NCI-H146 treated with DMSO at 0.1 percent for 48 hours (cell line): Measurements from ENCODE around the gene ZNF723.
"Not testable (repeated sequence)": the region's sequence is repeated elsewhere in the genome, so short reads cannot be mapped to it uniquely, and the experiment has no call there.

Source experiments
- DNase-seq: peaks from one replicate; lab custom pipeline; 2025; ENCODE audit not compliant: unreplicated experiment; lab: John Stamatoyannopoulos, UW

The ZNF723 gene

GRCh38 chr19:22832031-22832762 is at the start of gene ZNF723:
TSS of gene ZNF723 (plus strand) at chr19:22832291. CDS start at chr19:22832380, 89 bp downstream.
- DNase-seq: no peak

GRCh38 chr19:22783651-22784410 is 48.3 kb upstream of the ZNF723 start, which contains the start of gene ZNF99:
TSS of gene ZNF99 (minus strand) at chr19:22784151. CDS start at chr19:22784016, 135 bp downstream.
- no peak for DNase-seq

GRCh38 chr19:22792863-22793262 is 39.2 kb upstream of the ZNF723 start:
- not testable (repeated sequence) for DNase-seq

GRCh38 chr19:22797040-22797439 is 35.1 kb upstream of the ZNF723 start:
- no peak for DNase-seq

- no peak for DNase-seq
These were observed 25.7 kb upstream of the ZNF723 start for GRCh38 chr19:22806418-22806817.

- no peak for DNase-seq
These were observed 24.8 kb upstream of the ZNF723 start for GRCh38 chr19:22807061-22807835.

- no peak for DNase-seq
These were observed 18.0 kb upstream of the ZNF723 start for GRCh38 chr19:22814124-22814523.

GRCh38 chr19:22831211-22831610 is 880 bp upstream of the ZNF723 start:
- DNase-seq: no peak

- not testable (repeated sequence) for DNase-seq
These were observed 25.7 kb downstream of the ZNF723 start for GRCh38 chr19:22857713-22858320.

- no peak for DNase-seq
These were observed 50.7 kb downstream of the ZNF723 start for GRCh38 chr19:22882797-22883196.

- DNase-seq: no peak
These were observed 61.8 kb downstream of the ZNF723 start for GRCh38 chr19:22893855-22894270.

GRCh38 chr19:22901431-22902130 is 69.5 kb downstream of the ZNF723 start:
- no peak for DNase-seq
